Activated B cell treated with CpG ODN at 0.5 μM for 24 hours (primary cell): ENCODE results near the gene ANO5. TPM values are rescaled to one million over a fixed set of nuclear protein-coding genes. Genes with fewer than 3 reads are reported as not detected.

ENCODE experiments used
- ATAC-seq: fragments of 200-7000 bp; cut with Tn5 transposase; one replicate; pipeline ENCODE4 v1.10.0; 2021; ENCODE audit warnings: low read depth, mild to moderate bottlenecking, moderate library complexity
- CTCF ChIA-PET: fragments of 350-600 bp; sonication (Branson Sonifier 250); formaldehyde crosslinking; loops from one replicate; lab custom pipeline; 2021; ENCODE audit warnings: antibody characterized with exemption; lab: Charles Lee
- POLR2A ChIA-PET: fragments of 350-600 bp; sonication (Branson Sonifier 250); formaldehyde crosslinking; loops from one replicate; lab custom pipeline; 2021; ENCODE audit warnings: antibody characterized with exemption; lab: Charles Lee
- DNase-seq: peaks from one replicate; pipeline ENCODE4 v3.0.0; 2022
- H3K27ac Mint-ChIP-seq: one replicate; pipeline ENCODE4 v1.8.0; 2020; ENCODE audit warnings: mixed read lengths
- H3K27me3 Mint-ChIP-seq: one replicate; pipeline ENCODE4 v1.8.0; 2021; ENCODE audit warnings: mixed read lengths
- H3K36me3 Mint-ChIP-seq: one replicate; pipeline ENCODE4 v1.8.0; 2021; ENCODE audit warnings: low read depth, mixed read lengths
- H3K4me1 Mint-ChIP-seq: one replicate; pipeline ENCODE4 v1.8.0; 2021; ENCODE audit warnings: mixed read lengths
- H3K4me3 Mint-ChIP-seq: one replicate; pipeline ENCODE4 v1.8.0; 2020; ENCODE audit warnings: mild to moderate bottlenecking, mixed read lengths
- H3K9me3 Mint-ChIP-seq: one replicate; pipeline ENCODE4 v1.8.0; 2020; ENCODE audit warnings: mixed read lengths
- intact Hi-C: fragments of 100-400 bp; cut with micrococcal nuclease; formaldehyde crosslinking; loops from one replicate; pipeline ENCODE4 v1.15.1; 2024
- total RNA-seq: library from RNA; stranded (reverse); gene quantifications from 2 replicates; pipeline ENCODE4 v1.2.3, GENCODE V29; 2022
- TF ChIP-seq, protein P1 (sequence below): fragments of 200-600 bp; IDR thresholded peaks from one replicate; pipeline ENCODE4 v1.8.0; 2022; ENCODE audit warnings: antibody characterized with exemption, mild to moderate bottlenecking

Gene ANO5
- total RNA-seq, 1 donor from 2014 or later: not detected

DNA sequence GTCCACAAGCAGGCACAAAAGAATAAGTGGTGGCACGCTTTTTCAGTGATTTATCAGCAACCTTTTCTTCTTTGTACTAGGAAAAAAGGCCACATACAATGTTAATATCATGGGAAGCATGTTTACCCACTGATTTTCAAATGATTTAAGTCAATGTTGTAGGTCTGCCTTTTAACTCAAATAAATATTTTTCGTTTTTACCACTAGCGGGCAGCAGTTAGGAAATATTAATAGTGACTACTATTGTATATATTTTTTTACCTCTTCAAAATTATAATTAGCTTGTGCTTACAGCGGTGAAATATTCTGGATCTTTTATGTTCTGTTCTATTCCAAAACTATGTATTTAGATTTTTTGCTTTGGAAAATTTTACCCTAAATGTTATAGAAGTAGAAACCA is 138.9 kb downstream of the ANO5 start:
- TF ChIP-seq, protein P1, sequence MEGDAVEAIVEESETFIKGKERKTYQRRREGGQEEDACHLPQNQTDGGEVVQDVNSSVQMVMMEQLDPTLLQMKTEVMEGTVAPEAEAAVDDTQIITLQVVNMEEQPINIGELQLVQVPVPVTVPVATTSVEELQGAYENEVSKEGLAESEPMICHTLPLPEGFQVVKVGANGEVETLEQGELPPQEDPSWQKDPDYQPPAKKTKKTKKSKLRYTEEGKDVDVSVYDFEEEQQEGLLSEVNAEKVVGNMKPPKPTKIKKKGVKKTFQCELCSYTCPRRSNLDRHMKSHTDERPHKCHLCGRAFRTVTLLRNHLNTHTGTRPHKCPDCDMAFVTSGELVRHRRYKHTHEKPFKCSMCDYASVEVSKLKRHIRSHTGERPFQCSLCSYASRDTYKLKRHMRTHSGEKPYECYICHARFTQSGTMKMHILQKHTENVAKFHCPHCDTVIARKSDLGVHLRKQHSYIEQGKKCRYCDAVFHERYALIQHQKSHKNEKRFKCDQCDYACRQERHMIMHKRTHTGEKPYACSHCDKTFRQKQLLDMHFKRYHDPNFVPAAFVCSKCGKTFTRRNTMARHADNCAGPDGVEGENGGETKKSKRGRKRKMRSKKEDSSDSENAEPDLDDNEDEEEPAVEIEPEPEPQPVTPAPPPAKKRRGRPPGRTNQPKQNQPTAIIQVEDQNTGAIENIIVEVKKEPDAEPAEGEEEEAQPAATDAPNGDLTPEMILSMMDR: no peak
- DNase-seq (no peak), ATAC-seq (no peak)
- no peak overlapping the region for H3K4me3 Mint-ChIP-seq
- peaks cover 2% of the 10 kb centered on the region for H3K27me3 Mint-ChIP-seq
- ChIA-PET POLR2A (no interaction called here), CTCF (interaction anchor here (1.0 kb wide), 1 partner anchor 456 kb away, joined by 3 read pairs; no protein-coding TSS in a partner anchor)
- H3K4me1 Mint-ChIP-seq: no peaks in the 10 kb centered on the region
- intact Hi-C loops: loop anchor here (10.0 kb wide), 1 partner anchor 293 kb away; the partner anchor contains the start of gene FANCF
- no peaks in the 10 kb centered on the region for H3K9me3 Mint-ChIP-seq
- no peaks in the 10 kb centered on the region for H3K36me3 Mint-ChIP-seq
- H3K27ac Mint-ChIP-seq: no peak overlapping the region

Other genes starting within 250 kb of the ANO5 start
- not detected in 2 replicates for gene SLC17A6, start 145.3 kb downstream of the ANO5 start, total RNA-seq